ENCODE data around the gene CCDC43.
"Not testable (repeated sequence)": the region's sequence is repeated elsewhere in the genome, so short reads cannot be mapped to it uniquely, and the experiment has no call there.

CCDC43 gene, protein sequence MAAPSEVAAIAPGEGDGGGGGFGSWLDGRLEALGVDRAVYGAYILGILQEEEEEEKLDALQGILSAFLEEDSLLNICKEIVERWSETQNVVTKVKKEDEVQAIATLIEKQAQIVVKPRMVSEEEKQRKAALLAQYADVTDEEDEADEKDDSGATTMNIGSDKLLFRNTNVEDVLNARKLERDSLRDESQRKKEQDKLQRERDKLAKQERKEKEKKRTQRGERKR

GRCh38 chr17:44689477-44690217 lies at the start of gene CCDC43:
Gene CCDC43, minus strand, starts transcription at chr17:44689776. Its CDS starts 23 bp downstream, at chr17:44689753.
- TF ChIP-seq, protein P1, sequence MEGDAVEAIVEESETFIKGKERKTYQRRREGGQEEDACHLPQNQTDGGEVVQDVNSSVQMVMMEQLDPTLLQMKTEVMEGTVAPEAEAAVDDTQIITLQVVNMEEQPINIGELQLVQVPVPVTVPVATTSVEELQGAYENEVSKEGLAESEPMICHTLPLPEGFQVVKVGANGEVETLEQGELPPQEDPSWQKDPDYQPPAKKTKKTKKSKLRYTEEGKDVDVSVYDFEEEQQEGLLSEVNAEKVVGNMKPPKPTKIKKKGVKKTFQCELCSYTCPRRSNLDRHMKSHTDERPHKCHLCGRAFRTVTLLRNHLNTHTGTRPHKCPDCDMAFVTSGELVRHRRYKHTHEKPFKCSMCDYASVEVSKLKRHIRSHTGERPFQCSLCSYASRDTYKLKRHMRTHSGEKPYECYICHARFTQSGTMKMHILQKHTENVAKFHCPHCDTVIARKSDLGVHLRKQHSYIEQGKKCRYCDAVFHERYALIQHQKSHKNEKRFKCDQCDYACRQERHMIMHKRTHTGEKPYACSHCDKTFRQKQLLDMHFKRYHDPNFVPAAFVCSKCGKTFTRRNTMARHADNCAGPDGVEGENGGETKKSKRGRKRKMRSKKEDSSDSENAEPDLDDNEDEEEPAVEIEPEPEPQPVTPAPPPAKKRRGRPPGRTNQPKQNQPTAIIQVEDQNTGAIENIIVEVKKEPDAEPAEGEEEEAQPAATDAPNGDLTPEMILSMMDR (IDR thresholded peaks at IDR 0.05; ENCODE audit: control extremely low read depth, extremely low read depth, low read depth, missing control alignments) = no peak
- DNase-seq (ENCODE audit: extremely low spot score) = peak; percentile 95
- ChIA-PET CTCF (interaction anchor here (1.1 to 2.4 kb wide), 3 partner anchors 17 to 85 kb away, joined by 3 to 8 read pairs (median 3); partner anchors contain the start of gene DBF4B), POLR2A (no interaction called here)

GRCh38 chr17:44738214-44738906 lies 48.8 kb upstream of the CCDC43 start:
- DNase-seq (ENCODE audit: extremely low spot score) = peak; percentile 63
- CTCF ChIA-PET = interaction anchor here (0.9 kb wide), 1 partner anchor 25 kb away, joined by 3 read pairs; no protein-coding TSS in a partner anchor
- TF ChIP-seq, protein P1 (IDR thresholded peaks at IDR 0.05; ENCODE audit: control extremely low read depth, extremely low read depth, low read depth, missing control alignments) = no peak
- POLR2A ChIA-PET = no interaction called here

GRCh38 chr17:44736551-44737240 lies 47.1 kb upstream of the CCDC43 start:
- DNase-seq (ENCODE audit: extremely low spot score) = no peak
- CTCF ChIA-PET = interaction anchor here (0.8 to 1.9 kb wide), 10 partner anchors 8 to 399 kb away, joined by 3 to 5 read pairs (median 4); partner anchors contain the start of gene ACBD4
- POLR2A ChIA-PET = no interaction called here
- TF ChIP-seq, protein P1 (IDR thresholded peaks at IDR 0.05; ENCODE audit: control extremely low read depth, extremely low read depth, low read depth, missing control alignments) = no peak

DNA sequence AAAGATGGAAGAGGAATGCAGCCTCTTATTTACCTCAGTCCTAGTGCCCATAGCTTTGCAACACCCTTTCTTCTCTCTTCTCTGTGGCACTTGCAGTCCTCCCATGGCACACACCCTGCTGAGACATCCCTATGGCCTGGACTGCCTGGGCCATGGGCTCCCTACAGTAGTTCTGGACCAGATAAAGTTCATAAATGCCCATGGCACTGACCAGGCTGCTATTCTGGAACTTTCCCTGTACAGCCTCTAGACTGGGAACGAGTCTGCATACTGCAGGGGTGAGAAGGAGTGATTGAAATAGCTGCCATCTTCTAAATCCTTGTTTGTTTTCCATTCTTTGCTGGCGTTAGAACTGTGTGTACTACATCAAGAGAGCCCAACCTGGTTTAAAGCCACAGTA lies 44.7 kb upstream of the CCDC43 start:
- no peak for DNase-seq (ENCODE audit: extremely low spot score)
- TF ChIP-seq, protein P1 (IDR thresholded peaks at IDR 0.05; ENCODE audit: control extremely low read depth, extremely low read depth, low read depth, missing control alignments) = no peak
- POLR2A ChIA-PET = no interaction called here
- CTCF ChIA-PET = interaction anchor here (1.0 kb wide), 1 partner anchor 12 kb away, joined by 3 read pairs; no protein-coding TSS in a partner anchor

- CTCF ChIA-PET = interaction anchor here (1.0 kb wide), 1 partner anchor 12 kb away, joined by 3 read pairs; no protein-coding TSS in a partner anchor
- POLR2A ChIA-PET = no interaction called here
- TF ChIP-seq, protein P1 (IDR thresholded peaks at IDR 0.05; ENCODE audit: control extremely low read depth, extremely low read depth, low read depth, missing control alignments) = peak; percentile 4
- no peak for DNase-seq (ENCODE audit: extremely low spot score)
These were observed 44.2 kb upstream of the CCDC43 start for GRCh38 chr17:44733753-44734152.

GRCh38 chr17:44726121-44726520 lies 36.5 kb upstream of the CCDC43 start:
- POLR2A ChIA-PET; DNase-seq (ENCODE audit: extremely low spot score): not testable (repeated sequence)
- CTCF ChIA-PET = interaction anchor here (1.0 to 1.4 kb wide), 2 partner anchors 9 to 11 kb away, joined by 3 to 4 read pairs; no protein-coding TSS in a partner anchor

Data from GM10248 (cell line).